ENCODE measurements around the gene NEO1. TPM values are rescaled to one million over a fixed set of nuclear protein-coding genes. Genes with fewer than 3 reads are reported as not detected.

Gene NEO1
- polyA plus RNA-seq, 1 donor from 2014 or later: 57.0 TPM

DNA sequence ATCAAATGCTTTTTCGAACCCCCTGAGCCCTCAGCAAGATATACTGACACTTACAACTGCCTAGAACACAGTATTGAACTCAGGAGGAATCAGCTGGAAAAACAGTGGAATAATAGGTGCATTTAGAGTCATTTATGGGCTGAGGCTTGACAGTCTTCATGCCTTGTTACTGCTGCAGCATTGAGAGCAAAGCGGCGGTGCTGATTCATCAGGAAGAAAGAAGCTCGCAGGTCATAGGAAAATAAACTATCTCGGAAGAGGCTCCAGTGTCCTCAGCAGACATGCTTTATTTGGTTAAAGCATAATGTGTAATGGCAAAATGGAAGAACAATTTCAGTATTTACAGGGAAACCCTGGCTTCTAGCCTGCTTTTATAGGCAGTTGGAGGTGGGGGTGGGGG lies 30.1 kb upstream of the NEO1 start:
- peak overlapping the region; percentile 58 for H3K4me3 ChIP-seq (ENCODE audit: low read length)
- no peaks in the 10 kb centered on the region for H3K36me3 ChIP-seq (ENCODE audit: insufficient read depth, low read length)
- peak overlapping the region; percentile 16 for H2AFZ ChIP-seq (ENCODE audit: low read depth, low read length)
- H4K20me1 ChIP-seq (ENCODE audit: insufficient read depth): no peaks in the 10 kb centered on the region
- peak overlapping the region; percentile 62 for H3K9ac ChIP-seq (ENCODE audit: low read length)
- H3K79me2 ChIP-seq (replicated peaks; ENCODE audit: insufficient read depth, low read length): no peaks in the 10 kb centered on the region
- H3K27ac ChIP-seq (ENCODE audit: low read length): peak overlapping the region; percentile 90
- H3K27me3 ChIP-seq (ENCODE audit: insufficient read depth, low read depth, low read length): no peaks in the 10 kb centered on the region
- H3K9me2 ChIP-seq (ENCODE audit: insufficient read depth, low read length): no peaks in the 10 kb centered on the region
- H3K4me2 ChIP-seq (ENCODE audit: low read length): peak overlapping the region; percentile 76
- TF ChIP-seq EZH2 (IDR thresholded peaks at IDR 0.05; ENCODE audit: borderline replicate concordance, insufficient read depth, low read length, poor library complexity, severe bottlenecking) (no peak), POLR2AphosphoS5 (IDR thresholded peaks at IDR 0.05) (peak; percentile 77), RAD21 (conservative IDR thresholded peaks at IDR 0.05) (peak; percentile 46), MXI1 (conservative IDR thresholded peaks at IDR 0.05; ENCODE audit: poor library complexity, severe bottlenecking) (peak; percentile 45), EP300 (conservative IDR thresholded peaks at IDR 0.05; ENCODE audit: poor library complexity, severe bottlenecking) (peak; percentile 68), TAF1 (IDR thresholded peaks at IDR 0.05; ENCODE audit: low read depth) (peak; percentile 67), SMC3 (conservative IDR thresholded peaks at IDR 0.05; ENCODE audit: poor library complexity) (no peak)
- TF ChIP-seq, protein P1, sequence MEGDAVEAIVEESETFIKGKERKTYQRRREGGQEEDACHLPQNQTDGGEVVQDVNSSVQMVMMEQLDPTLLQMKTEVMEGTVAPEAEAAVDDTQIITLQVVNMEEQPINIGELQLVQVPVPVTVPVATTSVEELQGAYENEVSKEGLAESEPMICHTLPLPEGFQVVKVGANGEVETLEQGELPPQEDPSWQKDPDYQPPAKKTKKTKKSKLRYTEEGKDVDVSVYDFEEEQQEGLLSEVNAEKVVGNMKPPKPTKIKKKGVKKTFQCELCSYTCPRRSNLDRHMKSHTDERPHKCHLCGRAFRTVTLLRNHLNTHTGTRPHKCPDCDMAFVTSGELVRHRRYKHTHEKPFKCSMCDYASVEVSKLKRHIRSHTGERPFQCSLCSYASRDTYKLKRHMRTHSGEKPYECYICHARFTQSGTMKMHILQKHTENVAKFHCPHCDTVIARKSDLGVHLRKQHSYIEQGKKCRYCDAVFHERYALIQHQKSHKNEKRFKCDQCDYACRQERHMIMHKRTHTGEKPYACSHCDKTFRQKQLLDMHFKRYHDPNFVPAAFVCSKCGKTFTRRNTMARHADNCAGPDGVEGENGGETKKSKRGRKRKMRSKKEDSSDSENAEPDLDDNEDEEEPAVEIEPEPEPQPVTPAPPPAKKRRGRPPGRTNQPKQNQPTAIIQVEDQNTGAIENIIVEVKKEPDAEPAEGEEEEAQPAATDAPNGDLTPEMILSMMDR (IDR thresholded peaks at IDR 0.05; ENCODE audit: poor library complexity, severe bottlenecking): no peak
- TF ChIP-seq, protein P2, sequence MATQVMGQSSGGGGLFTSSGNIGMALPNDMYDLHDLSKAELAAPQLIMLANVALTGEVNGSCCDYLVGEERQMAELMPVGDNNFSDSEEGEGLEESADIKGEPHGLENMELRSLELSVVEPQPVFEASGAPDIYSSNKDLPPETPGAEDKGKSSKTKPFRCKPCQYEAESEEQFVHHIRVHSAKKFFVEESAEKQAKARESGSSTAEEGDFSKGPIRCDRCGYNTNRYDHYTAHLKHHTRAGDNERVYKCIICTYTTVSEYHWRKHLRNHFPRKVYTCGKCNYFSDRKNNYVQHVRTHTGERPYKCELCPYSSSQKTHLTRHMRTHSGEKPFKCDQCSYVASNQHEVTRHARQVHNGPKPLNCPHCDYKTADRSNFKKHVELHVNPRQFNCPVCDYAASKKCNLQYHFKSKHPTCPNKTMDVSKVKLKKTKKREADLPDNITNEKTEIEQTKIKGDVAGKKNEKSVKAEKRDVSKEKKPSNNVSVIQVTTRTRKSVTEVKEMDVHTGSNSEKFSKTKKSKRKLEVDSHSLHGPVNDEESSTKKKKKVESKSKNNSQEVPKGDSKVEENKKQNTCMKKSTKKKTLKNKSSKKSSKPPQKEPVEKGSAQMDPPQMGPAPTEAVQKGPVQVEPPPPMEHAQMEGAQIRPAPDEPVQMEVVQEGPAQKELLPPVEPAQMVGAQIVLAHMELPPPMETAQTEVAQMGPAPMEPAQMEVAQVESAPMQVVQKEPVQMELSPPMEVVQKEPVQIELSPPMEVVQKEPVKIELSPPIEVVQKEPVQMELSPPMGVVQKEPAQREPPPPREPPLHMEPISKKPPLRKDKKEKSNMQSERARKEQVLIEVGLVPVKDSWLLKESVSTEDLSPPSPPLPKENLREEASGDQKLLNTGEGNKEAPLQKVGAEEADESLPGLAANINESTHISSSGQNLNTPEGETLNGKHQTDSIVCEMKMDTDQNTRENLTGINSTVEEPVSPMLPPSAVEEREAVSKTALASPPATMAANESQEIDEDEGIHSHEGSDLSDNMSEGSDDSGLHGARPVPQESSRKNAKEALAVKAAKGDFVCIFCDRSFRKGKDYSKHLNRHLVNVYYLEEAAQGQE (IDR thresholded peaks at IDR 0.05; ENCODE audit: borderline replicate concordance): peak; percentile 95
- no peaks in the 10 kb centered on the region for H3F3A ChIP-seq (ENCODE audit: insufficient read depth, low read length, poor library complexity, severe bottlenecking)
- H3K9me3 ChIP-seq (ENCODE audit: low read length): no peaks in the 10 kb centered on the region

DNA sequence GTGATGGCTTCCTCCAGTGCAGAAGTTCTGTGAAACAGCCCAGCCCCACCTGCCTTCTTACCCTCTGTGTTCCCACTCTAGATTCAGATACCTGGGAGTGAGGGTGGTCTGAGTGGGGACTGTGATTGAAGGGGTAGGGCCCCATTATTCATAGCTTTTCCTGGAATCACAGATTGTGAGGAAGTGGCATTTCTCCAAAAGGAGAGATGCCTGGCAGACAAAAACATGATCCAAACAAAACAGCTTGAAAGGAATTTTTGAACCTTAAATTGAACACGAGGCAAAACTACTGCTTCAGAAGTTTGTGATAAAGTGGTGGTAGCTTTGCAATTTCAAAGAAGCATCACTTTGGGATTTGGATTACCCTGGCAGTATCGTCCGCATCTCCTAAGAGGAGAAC lies 29.2 kb upstream of the NEO1 start:
- H3K9ac ChIP-seq (ENCODE audit: low read length): peak overlapping the region; percentile 62
- TF ChIP-seq MXI1 (conservative IDR thresholded peaks at IDR 0.05; ENCODE audit: poor library complexity, severe bottlenecking) (no peak), RAD21 (conservative IDR thresholded peaks at IDR 0.05) (no peak), EZH2 (IDR thresholded peaks at IDR 0.05; ENCODE audit: borderline replicate concordance, insufficient read depth, low read length, poor library complexity, severe bottlenecking) (no peak), POLR2AphosphoS5 (IDR thresholded peaks at IDR 0.05) (no peak), TAF1 (IDR thresholded peaks at IDR 0.05; ENCODE audit: low read depth) (no peak), EP300 (conservative IDR thresholded peaks at IDR 0.05; ENCODE audit: poor library complexity, severe bottlenecking) (no peak)
- TF ChIP-seq, protein P2 (IDR thresholded peaks at IDR 0.05; ENCODE audit: borderline replicate concordance): no peak
- TF ChIP-seq, protein P1 (IDR thresholded peaks at IDR 0.05; ENCODE audit: poor library complexity, severe bottlenecking): no peak
- no peaks in the 10 kb centered on the region for H3K36me3 ChIP-seq (ENCODE audit: insufficient read depth, low read length)
- H2AFZ ChIP-seq (ENCODE audit: low read depth, low read length): no peak overlapping the region
- no peaks in the 10 kb centered on the region for H3K9me2 ChIP-seq (ENCODE audit: insufficient read depth, low read length)
- peak overlapping the region; percentile 76 for H3K4me2 ChIP-seq (ENCODE audit: low read length)
- H3K27ac ChIP-seq (ENCODE audit: low read length): peak overlapping the region; percentile 90
- no peaks in the 10 kb centered on the region for H4K20me1 ChIP-seq (ENCODE audit: insufficient read depth)
- no peaks in the 10 kb centered on the region for H3K27me3 ChIP-seq (ENCODE audit: insufficient read depth, low read depth, low read length)
- H3K4me3 ChIP-seq (ENCODE audit: low read length): peak overlapping the region; percentile 58
- no peaks in the 10 kb centered on the region for H3K79me2 ChIP-seq (replicated peaks; ENCODE audit: insufficient read depth, low read length)
- H3K9me3 ChIP-seq (ENCODE audit: low read length): no peaks in the 10 kb centered on the region
- no peaks in the 10 kb centered on the region for H3F3A ChIP-seq (ENCODE audit: insufficient read depth, low read length, poor library complexity, severe bottlenecking)

Measured in neural cell (in vitro differentiated cells).